Gastrocnemius medialis (tissue), 4 donors: ENCODE results near the gene TXLNA.

ENCODE experiments used
- CTCF ChIP-seq, 5 experiments: fragments of 450-650 bp in 3 of 5; fragments of 200-600 bp in 2 of 5; sonication (generic) in 2 of 5; IDR thresholded peaks in 4 of 5; conservative IDR thresholded peaks in 1 of 5; 1 replicate in 4 of 5; 2 replicates in 1 of 5; pipeline ENCODE4 v1.5.1; 2016 to 2019; ENCODE audit warnings: antibody characterized with exemption in 5 of 5, mild to moderate bottlenecking in 3 of 5, moderate library complexity in 3 of 5
- POLR2A ChIP-seq, 2 donors: fragments of 450-650 bp; IDR thresholded peaks; one replicate each; pipeline ENCODE4 v1.6.1; 2017; ENCODE audit warnings: antibody characterized with exemption in 2 of 2, mild to moderate bottlenecking in 2 of 2, moderate library complexity in 2 of 2

- TF ChIP-seq CTCF (IDR thresholded peaks at IDR 0.05 in 4 of 5, conservative IDR thresholded peaks at IDR 0.05 in 1 of 5) (no peak), POLR2A (IDR thresholded peaks at IDR 0.05) (no peak)
These were observed 6.6 kb downstream of the TXLNA start for GRCh38 chr1:32186077-32186476.
